ENCODE results near the gene AKAP4.

GRCh38 chrX:50200907-50201306, at the start of gene AKAP4:
- no peak for TF ChIP-seq CTCF (IDR thresholded peaks at IDR 0.05)
- TF ChIP-seq EP300 (IDR thresholded peaks at IDR 0.05), result no peak
- TF ChIP-seq POLR2A (IDR thresholded peaks at IDR 0.05; ENCODE audit: low read depth), result no peak
- TF ChIP-seq POLR2AphosphoS5 (IDR thresholded peaks at IDR 0.05), result no peak
